Activated naive CD4-positive, alpha-beta T cell treated with anti-CD3 and anti-CD28 coated beads, Interleukin-2, amount 50 U/mL, for 16 hours (primary cell): Measurements from ENCODE around the gene LGALS1.
"Not testable (repeated sequence)": the region's sequence is repeated elsewhere in the genome, so short reads cannot be mapped to it uniquely, and the experiment has no call there.

ENCODE experiments used
- DNase-seq: peaks from one replicate; pipeline ENCODE4 v3.0.0-alpha.2; 2020

Gene LGALS1

DNA sequence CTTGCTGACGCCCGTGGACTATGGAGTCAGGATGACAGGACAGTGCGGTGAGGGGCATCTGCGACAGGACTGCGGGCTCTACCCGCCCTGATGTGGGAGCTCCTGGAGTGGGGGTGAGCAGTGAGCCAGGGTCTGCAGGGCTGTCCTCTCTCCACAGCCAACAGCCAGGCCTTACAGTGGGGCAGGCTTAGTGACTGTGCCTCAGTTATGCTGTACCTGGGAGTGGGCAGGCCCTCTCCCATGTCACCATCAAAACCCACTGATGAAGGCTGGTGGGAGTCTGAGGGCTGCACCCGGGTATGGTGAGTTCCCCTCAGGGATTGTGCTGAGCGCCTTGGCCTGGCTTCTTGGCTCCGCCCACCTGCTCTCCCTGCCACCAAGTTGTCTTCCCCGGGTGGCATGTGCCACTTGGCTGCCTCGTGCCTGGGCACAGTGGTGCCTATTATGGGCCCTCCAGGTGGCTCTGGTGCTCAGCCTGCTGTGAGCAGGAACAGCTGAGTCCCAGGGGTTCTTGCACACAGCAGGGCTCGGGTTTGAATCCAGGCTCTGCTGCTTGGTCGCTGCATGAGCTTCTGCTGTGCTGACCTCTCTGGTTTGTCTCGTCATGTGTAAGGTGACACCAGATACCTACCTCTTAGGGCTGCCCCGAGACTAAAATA is 17.3 kb downstream of the LGALS1 start:
- DNase-seq: no peak

DNA sequence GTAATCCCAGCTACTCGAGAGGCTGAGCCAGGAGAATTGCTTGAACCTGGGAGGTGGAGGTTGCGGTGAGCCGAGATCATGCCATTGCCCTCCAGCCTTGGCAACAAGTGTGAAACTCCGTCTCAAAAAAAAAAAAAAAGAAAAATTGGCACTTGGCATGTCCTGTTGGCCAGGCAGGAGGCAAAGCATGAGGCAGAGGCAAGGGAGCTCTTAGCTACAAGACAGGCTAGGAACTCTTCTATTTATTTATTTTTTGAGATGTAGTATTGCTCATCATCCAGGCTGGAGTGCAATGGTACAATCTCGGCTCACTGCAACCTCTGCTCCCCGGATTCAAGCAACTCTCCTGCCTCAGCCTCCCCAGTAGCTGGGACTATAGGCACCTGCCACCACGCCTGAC is 18.7 kb downstream of the LGALS1 start:
- not testable (repeated sequence) for DNase-seq

DNA sequence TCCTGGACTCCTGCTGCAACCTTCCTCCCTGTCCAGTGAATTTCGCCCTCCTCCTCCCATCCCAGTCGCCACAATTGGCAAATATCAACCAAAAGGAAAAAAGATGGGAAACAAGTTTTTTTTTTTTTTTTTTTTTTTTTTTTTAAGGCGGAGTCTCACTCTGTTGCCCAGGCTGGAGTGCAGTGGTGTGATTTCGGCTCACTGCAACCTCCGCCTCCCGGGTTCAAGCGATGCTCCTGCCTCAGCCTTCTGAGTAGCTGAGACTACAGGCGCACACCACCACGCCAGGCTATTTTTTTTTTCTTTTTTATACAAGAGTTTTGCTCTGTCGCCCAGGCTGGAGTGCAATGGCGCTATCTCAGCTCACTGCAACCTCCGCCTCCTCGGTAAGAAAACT is 20.8 kb downstream of the LGALS1 start:
- not testable (repeated sequence) for DNase-seq

DNA sequence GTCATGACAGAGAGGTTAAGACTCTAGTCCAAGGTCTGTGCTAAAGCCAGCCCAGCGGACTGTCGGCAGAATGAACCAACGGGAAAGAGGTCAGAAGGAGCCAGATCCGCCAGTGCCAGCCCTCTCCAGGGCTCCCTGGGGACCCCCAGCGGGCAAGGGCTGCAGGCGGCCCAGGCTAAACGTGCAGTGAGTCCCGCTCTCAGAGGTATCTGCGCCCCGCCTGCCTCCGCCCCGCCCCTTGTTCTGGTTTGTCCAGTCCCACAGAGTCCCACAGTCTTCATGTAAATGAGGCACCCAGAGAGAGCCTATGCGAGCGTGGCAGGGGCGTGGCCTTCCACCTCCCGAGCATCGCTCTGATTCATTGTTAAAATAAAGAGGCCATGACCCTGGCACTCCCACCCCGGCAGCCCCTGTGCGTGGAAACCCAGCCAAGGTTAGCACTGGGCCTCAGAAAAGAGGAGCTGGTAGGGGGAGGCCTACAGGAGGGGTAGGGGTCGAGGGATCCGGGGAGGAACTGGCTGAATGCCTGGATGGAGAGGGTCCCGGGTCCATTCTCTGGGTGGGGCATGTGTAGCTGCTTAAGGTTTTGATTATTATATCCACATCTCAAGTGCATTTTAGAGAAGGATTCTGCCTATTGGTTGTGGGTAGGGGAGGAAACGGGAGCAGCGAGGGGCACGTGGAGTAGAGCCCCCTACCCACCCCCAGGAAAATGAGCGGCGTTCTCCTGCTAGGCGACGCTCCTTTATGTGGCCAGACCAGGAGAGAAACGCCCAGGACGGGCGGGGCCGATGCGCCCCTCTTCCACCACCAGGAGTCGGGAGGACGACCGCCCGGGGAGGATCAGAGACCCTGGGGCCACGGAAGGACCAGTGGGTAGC is 21.5 kb downstream of the LGALS1 start, which contains the start of gene TRIOBP:
TSS of gene TRIOBP (plus strand) at position 392 of the 881 bp plus-strand sequence. CDS start 4,318 bp downstream, outside the sequence.
- DNase-seq: peak; percentile 92

DNA sequence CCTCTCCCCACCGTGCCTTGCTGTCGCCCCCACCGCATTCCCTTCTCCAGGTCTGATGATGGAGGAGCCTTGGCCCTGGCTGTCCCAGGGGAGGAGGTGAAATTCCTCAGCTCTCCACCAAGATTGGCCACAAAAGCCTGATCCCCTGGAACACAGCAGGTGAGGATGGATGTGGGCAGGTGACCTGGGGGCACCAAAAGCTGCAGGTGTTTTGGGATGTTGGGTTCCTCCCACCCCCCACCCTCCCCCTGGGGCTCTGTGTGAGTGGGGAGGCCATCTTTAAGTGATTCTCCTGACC is 22.1 kb downstream of the LGALS1 start:
- DNase-seq: no peak

DNA sequence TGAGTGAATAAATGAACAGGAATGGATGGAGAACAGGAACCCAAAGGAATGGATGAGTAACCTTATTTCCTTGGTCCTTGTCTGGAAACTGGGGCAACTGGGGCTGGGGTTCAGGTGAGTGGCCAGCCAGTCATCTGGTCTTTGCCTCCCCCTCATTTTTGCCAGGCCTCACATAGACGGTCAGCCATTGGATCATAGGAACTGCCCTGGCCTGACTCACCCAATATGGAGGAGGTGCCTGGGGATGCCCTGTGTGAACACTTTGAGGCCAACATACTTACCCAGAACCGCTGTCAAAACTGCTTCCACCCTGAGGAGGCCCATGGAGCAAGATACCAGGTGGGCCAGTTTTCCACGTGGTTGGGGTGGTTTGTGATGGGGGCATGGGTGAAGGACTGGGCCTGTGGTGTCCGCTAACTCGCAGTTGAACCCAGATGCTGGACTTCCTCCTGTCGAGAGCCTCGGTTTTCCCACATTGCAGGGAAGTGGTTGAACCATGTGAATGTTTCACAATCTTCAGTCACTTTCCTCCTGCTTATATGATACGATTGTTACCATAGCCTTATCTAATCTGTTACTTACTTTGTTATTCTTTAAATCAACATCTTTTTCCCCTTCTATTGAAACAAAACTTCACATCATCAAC is 25.8 kb downstream of the LGALS1 start:
- no peak for DNase-seq

DNA sequence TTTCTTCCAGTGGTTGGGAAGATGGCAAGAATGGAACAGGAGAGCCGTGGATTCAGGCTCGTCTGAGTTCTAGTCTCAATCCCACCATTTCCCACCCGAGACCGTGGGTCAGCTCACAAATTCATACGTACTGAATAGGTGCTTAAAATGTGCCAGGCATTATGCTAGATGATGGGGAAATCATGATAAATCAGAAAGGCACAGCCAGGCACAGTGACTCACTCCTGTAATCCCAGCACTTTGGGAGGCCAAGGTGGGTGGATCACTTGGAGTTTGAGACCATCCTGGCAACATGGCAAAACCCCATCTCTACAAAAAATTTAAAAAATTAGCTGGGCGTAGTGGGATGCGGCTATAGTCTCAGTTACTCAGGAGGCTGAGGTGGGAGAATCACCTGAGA is 28.5 kb downstream of the LGALS1 start:
- no peak for DNase-seq

DNA sequence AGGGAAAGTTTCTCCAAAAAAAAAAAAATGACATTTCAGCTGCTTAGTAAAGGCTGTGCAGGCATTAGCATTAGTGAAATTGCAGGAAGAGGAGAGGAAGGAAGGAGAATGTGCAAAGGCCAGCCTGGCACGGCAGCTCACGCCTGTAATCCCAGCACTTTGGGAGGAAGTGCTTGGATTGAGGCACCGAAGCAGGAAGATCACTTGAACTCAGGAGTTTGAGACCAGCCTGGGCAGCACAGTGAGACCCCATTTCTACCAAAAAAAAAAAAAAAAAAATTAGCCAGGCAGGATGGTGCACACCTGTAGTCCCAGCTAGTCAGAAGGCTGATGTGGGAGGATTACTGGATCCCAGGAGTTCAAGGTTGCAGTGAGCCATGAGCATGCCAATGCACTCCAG is 29.2 kb downstream of the LGALS1 start:
- no peak for DNase-seq

DNA sequence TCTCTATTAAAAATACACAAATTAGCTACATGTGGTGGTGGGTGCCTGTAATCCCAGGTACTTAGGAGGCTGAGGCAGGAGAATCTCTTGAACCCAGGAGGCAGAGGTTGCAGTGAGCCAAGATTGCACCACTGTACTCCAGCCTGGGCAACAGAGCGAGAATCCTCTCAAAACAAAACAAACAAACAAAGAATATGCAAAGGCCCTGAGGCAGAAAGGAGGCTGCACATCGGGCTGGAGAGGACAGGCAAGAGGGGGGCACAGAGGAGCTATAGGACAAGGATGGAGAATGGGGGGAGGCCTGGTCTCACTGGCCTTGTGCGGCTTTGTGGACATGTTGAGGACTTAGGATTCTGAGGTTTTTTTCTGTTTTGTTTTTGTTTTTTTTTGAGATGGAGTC is 29.8 kb downstream of the LGALS1 start:
- no peak for DNase-seq

DNA sequence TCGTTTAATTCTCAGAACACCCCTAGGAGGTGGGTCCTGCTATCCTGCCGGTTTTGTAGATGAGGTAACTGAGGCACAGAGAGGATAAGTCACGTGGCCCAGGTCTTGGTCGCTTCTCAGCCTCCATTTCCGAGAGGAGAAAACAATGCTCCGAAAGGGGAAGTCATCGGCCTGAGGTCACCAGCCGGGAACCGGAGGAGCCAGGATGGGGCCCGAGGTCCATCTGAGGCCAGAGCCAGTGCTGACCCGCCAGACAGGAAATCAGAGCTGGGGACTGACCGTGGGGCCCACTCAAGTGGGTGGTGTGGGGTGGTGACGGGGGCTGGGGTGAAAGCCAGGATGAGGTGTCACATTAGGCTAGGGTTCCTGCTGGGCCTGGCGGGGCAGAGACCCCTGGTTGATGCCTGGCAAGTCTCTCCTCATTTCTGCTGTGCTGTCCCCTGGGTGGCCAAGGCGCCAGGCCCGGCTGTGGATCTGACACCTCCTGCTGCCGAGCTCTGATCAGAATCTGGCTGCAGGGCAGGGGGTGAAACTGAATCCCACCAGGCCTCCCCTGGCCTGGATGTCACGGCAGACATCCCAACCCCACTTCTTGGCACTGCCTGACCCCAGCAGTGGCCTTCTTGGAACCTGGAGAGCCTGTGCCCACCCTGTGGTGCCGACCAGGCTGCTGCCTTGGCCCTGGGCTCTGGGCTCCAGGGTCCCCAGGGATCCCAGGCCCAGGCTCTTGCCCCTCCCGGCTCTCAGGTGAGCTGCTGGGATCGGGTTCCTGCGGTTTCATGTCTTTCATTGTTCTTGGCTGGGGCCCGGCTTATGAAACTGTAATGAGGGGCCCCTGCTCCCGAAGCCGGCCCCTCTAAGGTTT is 33.4 kb downstream of the LGALS1 start:
- no peak for DNase-seq

DNA sequence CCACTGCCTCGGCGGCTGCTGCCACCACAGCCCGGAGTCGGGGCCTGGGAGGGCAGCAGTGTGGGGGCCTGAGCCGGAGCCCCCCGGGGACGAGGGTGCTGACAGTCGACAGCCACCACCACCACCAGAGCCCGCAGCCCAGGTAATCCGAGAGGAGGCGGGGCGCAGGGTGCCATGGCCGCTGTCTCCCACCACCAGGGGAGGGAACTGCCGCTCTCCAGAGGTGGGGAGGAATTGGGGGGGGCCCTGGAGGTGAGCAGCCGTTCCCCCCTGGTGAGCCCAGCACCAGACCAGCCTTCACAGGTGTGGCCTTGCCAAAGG is 34.0 kb downstream of the LGALS1 start:
- DNase-seq: no peak

DNA sequence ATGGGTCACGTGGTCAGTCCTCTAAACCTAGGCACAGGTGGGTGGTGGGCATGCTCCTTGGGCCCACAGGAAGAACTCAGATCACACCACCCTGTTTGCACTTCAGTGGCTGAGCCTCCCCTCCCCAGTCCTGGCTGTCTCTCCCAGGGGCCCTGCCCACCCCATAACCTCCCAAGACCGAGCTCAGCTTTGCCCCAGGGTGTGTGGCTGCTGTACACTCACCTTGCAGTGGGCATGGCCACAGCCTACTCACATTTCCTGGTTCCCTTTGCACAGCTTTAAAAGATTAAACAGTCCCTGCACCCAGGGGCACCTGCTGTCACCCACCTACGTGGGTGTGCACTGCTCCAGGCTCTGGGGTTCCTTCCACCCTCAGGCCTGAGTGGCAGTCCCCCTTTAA is 35.2 kb downstream of the LGALS1 start:
- DNase-seq: no peak

DNA sequence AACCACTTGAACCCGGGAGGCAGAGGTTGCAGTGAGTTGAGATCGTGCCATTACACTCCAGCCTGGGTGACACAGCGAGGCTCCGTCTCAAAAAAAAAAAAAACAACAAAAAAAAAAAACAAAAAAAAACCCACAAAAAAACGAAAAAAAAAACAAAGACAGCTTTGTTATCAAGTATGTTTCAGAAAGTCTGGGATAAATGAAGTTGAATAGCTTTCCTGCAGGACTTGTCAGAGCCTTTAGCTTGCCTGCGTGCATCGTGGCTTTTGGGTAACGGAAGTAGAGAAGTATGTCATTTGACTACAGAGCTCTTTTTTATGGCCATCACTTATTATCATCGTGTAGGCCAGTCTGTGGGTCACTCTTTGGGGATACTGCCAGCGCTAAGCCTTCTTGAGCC is 36.1 kb downstream of the LGALS1 start:
- no peak for DNase-seq

DNA sequence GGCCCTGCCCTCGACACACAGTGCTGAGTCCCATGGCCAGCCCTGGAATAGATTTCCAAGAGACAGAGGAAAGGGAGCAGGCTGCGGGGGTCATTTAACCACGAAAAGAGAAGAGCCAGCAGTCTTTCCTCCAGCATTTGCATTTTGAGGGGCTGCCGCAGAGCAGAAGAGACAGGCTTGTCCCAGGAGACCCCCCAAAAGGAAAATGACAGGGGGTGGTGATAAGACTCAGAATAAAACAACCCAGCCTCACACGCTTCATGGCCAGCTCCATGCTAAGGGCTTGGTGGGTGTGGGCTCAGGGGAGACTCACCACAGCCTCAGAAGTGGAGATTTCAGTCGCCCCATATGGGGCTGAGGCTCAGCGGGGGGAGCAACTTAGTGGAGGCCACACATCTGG is 38.3 kb downstream of the LGALS1 start:
- DNase-seq: no peak

DNA sequence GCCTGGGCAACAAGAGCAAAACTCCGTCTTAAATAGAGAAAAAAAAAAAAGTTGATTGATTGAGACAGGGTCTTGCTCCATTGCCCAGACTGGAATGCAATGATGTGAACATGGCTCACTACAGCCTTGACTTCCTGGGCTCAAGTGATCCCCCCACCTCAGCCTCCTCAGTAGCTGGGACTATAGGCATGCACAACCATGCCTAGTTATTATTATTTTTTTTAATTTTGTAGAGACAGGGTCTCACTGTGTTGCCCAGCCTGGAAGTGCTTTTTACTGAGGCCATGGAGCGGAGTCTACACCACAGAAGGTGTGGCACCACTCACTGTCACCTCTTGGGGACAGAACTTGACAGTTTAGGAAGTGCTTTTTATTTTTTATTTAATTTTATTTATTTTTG is 39.2 kb downstream of the LGALS1 start:
- DNase-seq: no peak

DNA sequence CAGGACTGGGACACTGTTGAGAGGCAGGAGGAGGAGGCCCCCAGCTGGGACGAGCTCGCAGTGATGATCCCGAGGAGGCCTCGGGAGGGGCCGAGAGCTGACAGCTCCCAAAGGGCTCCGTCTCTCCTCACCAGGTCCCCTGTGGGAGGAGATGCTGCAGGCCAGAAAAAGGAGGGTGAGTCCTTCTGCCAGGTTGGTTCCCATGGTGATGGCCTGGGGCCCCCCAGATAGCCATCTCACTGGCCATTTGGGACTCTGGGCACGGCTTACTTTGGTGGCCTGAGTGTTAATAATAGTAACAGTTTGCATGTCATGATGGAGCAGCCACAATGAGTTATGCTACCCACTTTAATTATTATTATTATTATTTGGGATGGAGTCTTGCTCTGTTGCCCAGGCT is 40.3 kb downstream of the LGALS1 start:
- DNase-seq: no peak

DNA sequence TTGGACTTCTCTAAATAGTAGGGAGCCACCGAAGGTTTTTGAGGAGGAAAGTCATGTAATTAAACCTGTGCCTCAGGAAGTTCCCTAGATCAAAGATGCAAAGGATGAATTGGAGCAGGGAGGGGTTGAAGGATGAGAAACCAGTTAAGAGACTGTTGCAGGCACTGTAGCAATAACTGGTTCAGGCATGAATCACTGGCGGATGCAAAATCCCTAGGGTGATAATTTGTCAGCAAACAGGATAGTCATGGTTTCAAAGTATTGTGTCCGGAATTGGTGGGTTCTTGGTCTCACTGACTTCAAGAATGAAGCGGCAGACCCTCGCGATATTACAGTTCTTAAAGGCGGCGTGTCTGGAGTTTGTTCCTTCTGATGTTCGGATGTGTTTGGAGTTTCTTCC is 41.3 kb downstream of the LGALS1 start:
- DNase-seq: no peak

DNA sequence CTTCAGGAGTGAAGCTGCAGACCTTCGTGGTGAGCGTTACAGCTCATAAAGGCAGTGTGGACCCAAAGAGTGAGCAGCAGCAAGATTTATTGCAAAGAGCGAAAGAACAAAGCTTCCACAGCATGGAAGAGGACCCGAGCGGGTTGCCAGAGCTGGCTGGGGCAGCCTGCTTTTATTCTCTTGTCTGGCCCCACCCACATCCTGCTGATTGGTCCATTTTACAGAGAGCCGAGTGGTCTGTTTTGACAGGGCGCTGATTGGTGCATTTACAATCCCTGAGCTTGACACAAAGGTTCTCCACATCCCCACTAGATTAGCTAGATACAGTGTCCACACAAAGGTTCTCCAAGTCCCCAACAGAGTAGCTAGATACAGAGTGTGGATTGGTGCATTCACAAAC is 41.8 kb downstream of the LGALS1 start:
- not testable (repeated sequence) for DNase-seq

DNA sequence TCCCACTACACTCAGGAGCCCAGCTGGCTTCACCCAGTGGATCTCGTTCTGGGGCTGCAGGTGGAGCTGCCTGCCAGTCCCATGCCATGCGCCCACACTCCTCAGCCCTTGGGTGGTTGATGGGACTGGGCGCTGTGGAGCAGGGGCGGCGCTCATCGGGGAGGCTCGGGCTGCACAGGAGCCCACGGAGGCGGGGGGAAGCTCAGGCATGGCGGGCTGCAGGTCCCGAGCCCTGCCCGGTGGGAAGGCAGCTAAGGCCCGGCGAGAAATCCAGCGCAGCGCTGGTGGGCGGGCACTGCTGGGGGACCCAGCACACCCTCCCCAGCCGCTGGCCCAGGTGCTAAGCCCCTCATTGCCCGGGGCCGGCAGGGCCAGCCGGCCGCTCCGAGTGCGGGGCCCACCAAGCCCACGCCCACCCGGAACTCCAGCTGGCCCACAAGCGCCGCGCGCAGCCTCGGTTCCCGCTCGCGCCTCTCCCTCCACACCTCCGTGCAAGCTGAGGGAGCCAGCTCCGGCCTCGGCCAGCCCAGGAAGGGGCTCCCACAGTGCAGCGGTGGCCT is 42.4 kb downstream of the LGALS1 start:
- not testable (repeated sequence) for DNase-seq

DNA sequence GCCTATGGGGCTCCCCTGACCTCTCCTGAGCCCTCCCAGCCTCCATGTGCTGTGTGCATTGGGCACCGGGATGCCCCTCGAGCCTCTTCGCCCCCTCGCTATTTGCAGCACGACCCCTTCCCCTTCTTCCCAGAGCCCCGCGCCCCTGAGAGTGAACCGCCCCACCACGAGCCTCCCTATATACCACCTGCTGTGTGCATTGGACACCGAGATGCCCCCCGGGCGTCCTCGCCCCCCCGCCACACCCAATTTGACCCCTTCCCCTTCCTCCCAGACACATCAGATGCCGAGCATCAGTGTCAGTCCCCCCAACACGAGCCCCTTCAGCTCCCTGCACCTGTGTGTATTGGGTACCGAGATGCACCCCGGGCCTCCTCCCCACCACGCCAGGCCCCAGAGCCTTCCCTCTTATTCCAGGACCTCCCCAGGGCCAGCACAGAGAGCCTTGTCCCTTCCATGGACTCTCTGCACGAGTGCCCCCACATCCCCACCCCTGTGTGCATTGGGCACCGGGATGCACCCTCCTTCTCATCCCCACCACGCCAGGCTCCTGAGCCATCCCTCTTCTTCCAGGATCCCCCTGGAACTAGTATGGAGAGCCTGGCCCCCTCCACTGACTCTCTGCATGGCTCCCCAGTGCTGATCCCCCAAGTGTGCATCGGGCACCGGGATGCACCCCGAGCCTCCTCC is 50.3 kb downstream of the LGALS1 start:
- no peak for DNase-seq

DNA sequence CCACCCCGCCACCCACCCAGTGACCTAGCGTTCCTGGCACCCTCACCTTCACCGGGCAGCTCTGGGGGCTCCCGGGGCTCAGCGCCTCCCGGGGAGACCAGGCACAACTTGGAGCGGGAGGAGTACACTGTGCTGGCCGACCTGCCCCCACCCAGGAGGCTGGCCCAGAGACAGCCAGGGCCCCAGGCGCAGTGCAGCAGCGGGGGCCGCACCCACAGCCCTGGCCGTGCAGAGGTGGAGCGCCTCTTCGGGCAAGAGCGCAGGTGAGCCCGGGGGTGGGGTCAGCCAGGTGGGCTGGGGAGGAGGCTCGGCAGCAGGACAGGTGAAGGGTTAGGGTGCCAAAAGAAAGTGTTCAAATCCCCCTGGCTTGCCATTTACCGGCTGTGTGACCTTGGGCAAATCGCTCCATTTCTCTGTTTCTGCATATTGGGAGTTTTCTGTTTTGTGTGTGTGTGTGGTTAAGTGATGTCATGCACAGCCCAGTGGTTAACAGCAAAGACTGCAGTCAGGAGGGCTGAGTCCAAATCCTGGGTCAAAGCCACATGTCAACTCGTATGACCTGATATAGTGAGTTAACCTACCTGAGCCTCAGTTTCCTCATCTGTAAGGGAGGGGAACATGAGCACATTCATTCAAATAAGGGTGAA is 50.9 kb downstream of the LGALS1 start:
- DNase-seq: no peak

DNA sequence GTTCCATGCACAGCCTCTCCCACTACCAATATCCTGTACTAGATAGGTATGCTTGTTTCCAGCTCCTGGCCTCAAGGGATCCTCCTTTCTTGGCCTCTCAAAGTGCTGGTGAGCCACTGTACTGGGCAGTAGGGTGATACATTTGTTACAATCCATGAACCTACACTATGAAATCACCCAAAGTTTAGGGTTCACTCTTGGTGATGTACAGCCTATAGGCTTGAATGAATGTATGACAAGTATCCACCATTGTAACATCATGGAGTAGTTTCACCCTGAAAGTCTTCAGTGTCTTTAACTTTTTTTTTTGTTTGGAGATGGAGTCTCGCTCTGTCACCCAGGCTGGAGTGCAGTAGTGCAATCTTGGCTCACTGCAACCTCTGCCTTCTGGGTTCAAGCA is 53.2 kb downstream of the LGALS1 start:
- no peak for DNase-seq
